GM19351 (cell line): ENCODE results near the gene RAB20.
"Not testable (repeated sequence)": the region's sequence is repeated elsewhere in the genome, so short reads cannot be mapped to it uniquely, and the experiment has no call there.

Experiments used
- ATAC-seq: cut with Tn5 transposase; IDR thresholded peaks from one replicate; pipeline ENCODE4 v1.9.1; 2021; ENCODE audit warnings: mild to moderate bottlenecking, moderate library complexity; ENCODE audit not compliant: unreplicated experiment

The RAB20 gene

GRCh38 chr13:110555601-110556223, 5.8 kb downstream of the RAB20 start:
- peak; percentile 44 for ATAC-seq

GRCh38 chr13:110554946-110555345, 6.6 kb downstream of the RAB20 start:
- ATAC-seq: no peak

GRCh38 chr13:110554227-110554836, 7.2 kb downstream of the RAB20 start:
- ATAC-seq: no peak

GRCh38 chr13:110553417-110553816, 8.1 kb downstream of the RAB20 start:
- no peak for ATAC-seq

- no peak for ATAC-seq
Measured at GRCh38 chr13:110552767-110553166, 8.8 kb downstream of the RAB20 start.

- no peak for ATAC-seq
Measured at GRCh38 chr13:110551284-110551683, 10.2 kb downstream of the RAB20 start.

GRCh38 chr13:110549795-110550160, 11.7 kb downstream of the RAB20 start:
- ATAC-seq: no peak

- ATAC-seq: no peak
Measured at GRCh38 chr13:110548891-110549794, 12.4 kb downstream of the RAB20 start.

GRCh38 chr13:110546926-110547325, 14.6 kb downstream of the RAB20 start:
- ATAC-seq: no peak

- ATAC-seq: no peak
Measured at GRCh38 chr13:110546378-110546777, 15.1 kb downstream of the RAB20 start.

GRCh38 chr13:110542169-110542796, 19.2 kb downstream of the RAB20 start:
- ATAC-seq: no peak

GRCh38 chr13:110541526-110541920, 20.0 kb downstream of the RAB20 start:
- ATAC-seq: no peak

- ATAC-seq: no peak
Measured at GRCh38 chr13:110540871-110541525, 20.5 kb downstream of the RAB20 start.

GRCh38 chr13:110539894-110540293, 21.6 kb downstream of the RAB20 start:
- no peak for ATAC-seq

GRCh38 chr13:110538632-110539031, 22.9 kb downstream of the RAB20 start:
- ATAC-seq: peak; percentile 61

- peak; percentile 52 for ATAC-seq
Measured at GRCh38 chr13:110536006-110536693, 25.4 kb downstream of the RAB20 start.

GRCh38 chr13:110535526-110535925, 26.0 kb downstream of the RAB20 start:
- no peak for ATAC-seq

- no peak for ATAC-seq
Measured at GRCh38 chr13:110533771-110534670, 27.5 kb downstream of the RAB20 start.

GRCh38 chr13:110532258-110532657, 29.3 kb downstream of the RAB20 start:
- ATAC-seq: not testable (repeated sequence)
